Calu3 (cell line): ENCODE results near the gene DGKI. TPM values are rescaled to one million over a fixed set of nuclear protein-coding genes. Genes with fewer than 3 reads are reported as not detected.

ENCODE experiments used
- BruUV-seq: library from RNA; stranded (reverse); fragments of 400-500 nt; replicated peaks from 2 replicates; lab custom pipeline; 2021; lab: Mats Ljungman, UMichigan
- CTCF ChIA-PET: fragments of 300-600 bp; sonication (Branson Sonifier 250); formaldehyde crosslinking; loops from one replicate; lab custom pipeline; 2022; ENCODE audit warnings: antibody characterized with exemption; lab: Charles Lee
- DNase-seq: peaks from one replicate; pipeline ENCODE4 v3.0.0; 2022
- H3K27ac Mint-ChIP-seq: one replicate; pipeline ENCODE4 v1.8.0; 2022; ENCODE audit warnings: mixed read lengths; ENCODE audit not compliant: unreplicated experiment
- H3K27me3 Mint-ChIP-seq: one replicate; pipeline ENCODE4 v1.8.0; 2022; ENCODE audit warnings: mixed read lengths; ENCODE audit not compliant: unreplicated experiment
- H3K36me3 Mint-ChIP-seq: one replicate; pipeline ENCODE4 v1.8.0; 2022; ENCODE audit warnings: mild to moderate bottlenecking, moderate library complexity, mixed read lengths; ENCODE audit not compliant: insufficient read depth, unreplicated experiment
- H3K4me1 Mint-ChIP-seq: one replicate; pipeline ENCODE4 v1.8.0; 2022; ENCODE audit warnings: mild to moderate bottlenecking, low read depth, mixed read lengths; ENCODE audit not compliant: unreplicated experiment
- H3K4me3 Mint-ChIP-seq: one replicate; pipeline ENCODE4 v1.8.0; 2022; ENCODE audit warnings: mild to moderate bottlenecking, low read depth, moderate library complexity, mixed read lengths; ENCODE audit not compliant: unreplicated experiment
- H3K9me3 Mint-ChIP-seq: one replicate; pipeline ENCODE4 v1.8.0; 2022; ENCODE audit warnings: low read depth, mixed read lengths; ENCODE audit not compliant: unreplicated experiment
- CTCF ChIP-seq: fragments of 200-600 bp; IDR thresholded peaks from one replicate; pipeline ENCODE4 v1.8.0; 2022; ENCODE audit warnings: antibody characterized with exemption; ENCODE audit not compliant: unreplicated experiment
- intact Hi-C: fragments of 100-400 bp; cut with micrococcal nuclease; formaldehyde crosslinking; loops from one replicate; pipeline ENCODE4 v1.10.0; 2022; ENCODE audit not compliant: unreplicated experiment
- total RNA-seq: library from RNA; stranded (reverse); gene quantifications from 2 replicates; pipeline ENCODE4 v1.2.3, GENCODE V29; 2022

The DGKI gene
- total RNA-seq, 1 experiment from 2014 or later, result not detected

GRCh38 chr7:137417464-137417863, 429.3 kb downstream of the DGKI start:
- Mint-ChIP-seq H3K27ac (no peak overlapping the region), H3K9me3 (peaks cover 5% of the 10 kb centered on the region), H3K27me3 (no peaks in the 10 kb centered on the region), H3K36me3 (no peaks in the 10 kb centered on the region), H3K4me1 (no peaks in the 10 kb centered on the region), H3K4me3 (no peak overlapping the region)
- intact Hi-C loops, result no loop called here
- TF ChIP-seq CTCF, result no peak
- CTCF ChIA-PET, result no interaction called here
- no TSS peak for BruUV-seq
- DNase-seq, result no peak

- intact Hi-C loops, result no loop called here
- H3K27me3 Mint-ChIP-seq, result no peaks in the 10 kb centered on the region
- no peaks in the 10 kb centered on the region for H3K36me3 Mint-ChIP-seq
- no peaks in the 10 kb centered on the region for H3K4me1 Mint-ChIP-seq
- H3K9me3 Mint-ChIP-seq, result peaks cover 2% of the 10 kb centered on the region
- BruUV-seq, result no TSS peak
- no peak for DNase-seq
- no peak overlapping the region for H3K27ac Mint-ChIP-seq
- no peak overlapping the region for H3K4me3 Mint-ChIP-seq
- no peak for TF ChIP-seq CTCF
- CTCF ChIA-PET, result no interaction called here
Measured at GRCh38 chr7:137413901-137414300, 432.9 kb downstream of the DGKI start.

- no peaks in the 10 kb centered on the region for H3K27me3 Mint-ChIP-seq
- BruUV-seq, result no TSS peak
- no peak overlapping the region for H3K27ac Mint-ChIP-seq
- TF ChIP-seq CTCF, result no peak
- no peak overlapping the region for H3K4me3 Mint-ChIP-seq
- intact Hi-C loops, result no loop called here
- H3K9me3 Mint-ChIP-seq, result peaks cover 2% of the 10 kb centered on the region
- no peak for DNase-seq
- CTCF ChIA-PET, result no interaction called here
- no peaks in the 10 kb centered on the region for H3K4me1 Mint-ChIP-seq
- no peaks in the 10 kb centered on the region for H3K36me3 Mint-ChIP-seq
Measured at GRCh38 chr7:137411446-137411845, 435.3 kb downstream of the DGKI start.

- Mint-ChIP-seq H3K36me3 (no peaks in the 10 kb centered on the region), H3K4me3 (no peak overlapping the region), H3K9me3 (peaks cover 2% of the 10 kb centered on the region), H3K4me1 (no peaks in the 10 kb centered on the region), H3K27ac (no peak overlapping the region), H3K27me3 (no peaks in the 10 kb centered on the region)
- no TSS peak for BruUV-seq
- CTCF ChIA-PET, result no interaction called here
- TF ChIP-seq CTCF, result no peak
- intact Hi-C loops, result no loop called here
- DNase-seq, result no peak
Measured at GRCh38 chr7:137408126-137408525, 438.6 kb downstream of the DGKI start.

- H3K27ac Mint-ChIP-seq, result no peak overlapping the region
- BruUV-seq, result no TSS peak
- DNase-seq, result no peak
- no peaks in the 10 kb centered on the region for H3K4me1 Mint-ChIP-seq
- H3K36me3 Mint-ChIP-seq, result no peaks in the 10 kb centered on the region
- no peak overlapping the region for H3K4me3 Mint-ChIP-seq
- no peaks in the 10 kb centered on the region for H3K27me3 Mint-ChIP-seq
- peaks cover 2% of the 10 kb centered on the region for H3K9me3 Mint-ChIP-seq
- intact Hi-C loops, result no loop called here
- TF ChIP-seq CTCF, result no peak
- CTCF ChIA-PET, result no interaction called here
Measured at GRCh38 chr7:137407078-137407477, 439.7 kb downstream of the DGKI start.
